K562 (cell line): Measurements from ENCODE around the gene ELMOD2. TPM values are rescaled to one million over a fixed set of nuclear protein-coding genes. Genes with fewer than 3 reads are reported as not detected.

Experiments
- ATAC-seq: fragments of 200-7000 bp; cut with Tn5 transposase; 3 replicates; pipeline ENCODE4 v1.9.1; 2020; ENCODE audit warnings: moderate library complexity
- BruUV-seq: library from RNA; stranded (reverse); fragments of 400-500 nt; replicated peaks from 2 replicates; lab custom pipeline; 2021; lab: Mats Ljungman, UMichigan
- CTCF ChIA-PET: fragments of 300-600 bp; formaldehyde crosslinking; extraction: SDS; loops from one replicate; lab custom pipeline; 2021; ENCODE audit warnings: low intra/inter-chr PET ratio; lab: Yijun Ruan, JAX
- POLR2A ChIA-PET: fragments of 300-600, 350-650 bp; sonication (Branson Sonifier 250); formaldehyde crosslinking; extraction: SDS; loops from one replicate; lab custom pipeline; 2021; ENCODE audit warnings: antibody characterized with exemption, inconsistent platforms; lab: Yijun Ruan, JAX
- DNase-seq, 4 experiments: peaks; one replicate each; pipeline versions ENCODE4 v3.0.0 to v3.0.0-alpha.2; 2011 to 2018; ENCODE audit warnings: low spot score in 3 of 4, mixed read lengths in 3 of 4; ENCODE audit errors: extremely low read depth in 1 of 4
- FAIRE-seq: peaks from 2 replicates; lab custom pipeline; 2011; peaks lifted over from hg19 to GRCh38; lab: Jason Lieb, UNC
- H2AFZ ChIP-seq: 2 replicates; pipeline ENCODE4 v1.6.0; 2011; ENCODE audit warnings: low read depth, low read length, control low read depth, inconsistent platforms
- H3K27ac ChIP-seq: fragments of 200-600 bp; 3 replicates; pipeline ENCODE4 v1.8.0; 2011; ENCODE audit warnings: low read depth, mild to moderate bottlenecking, control low read depth, inconsistent platforms, low read length, moderate library complexity, mixed read lengths; ENCODE audit errors: extremely low read depth
- H3K27me3 ChIP-seq, 2 experiments: fragments of 300-600 bp in 1 of 2; 2 replicates in 1 of 2; 3 replicates in 1 of 2; pipeline versions ENCODE4 v1.6.0 to v1.8.0; 2011; ENCODE audit warnings: inconsistent platforms in 2 of 2, low read length in 2 of 2, mild to moderate bottlenecking in 1 of 2, mixed read lengths in 1 of 2, moderate library complexity in 1 of 2; ENCODE audit not compliant: control insufficient read depth in 2 of 2, insufficient read depth in 2 of 2
- H3K36me3 ChIP-seq: fragments of 300-600 bp; 3 replicates; pipeline ENCODE4 v1.8.0; 2011; ENCODE audit warnings: mild to moderate bottlenecking, low read length, inconsistent platforms; ENCODE audit not compliant: control insufficient read depth, insufficient read depth
- H3K4me1 ChIP-seq, 2 experiments: fragments of 200-600 bp in 1 of 2; replicated peaks in 1 of 2; 2 replicates in 1 of 2; 3 replicates in 1 of 2; pipeline versions ENCODE4 v1.5.1 to v1.8.0; 2011; ENCODE audit warnings: inconsistent platforms in 2 of 2, low read length in 2 of 2, mild to moderate bottlenecking in 1 of 2, mixed read lengths in 1 of 2, moderate library complexity in 1 of 2; ENCODE audit not compliant: control insufficient read depth in 2 of 2, insufficient read depth in 2 of 2
- H3K4me2 ChIP-seq: 2 replicates; pipeline ENCODE4 v1.6.1; 2011; ENCODE audit warnings: low read length, control low read depth, inconsistent platforms, mixed read lengths; ENCODE audit not compliant: insufficient read depth
- H3K4me3 ChIP-seq: fragments of 200-600 bp; sonication (generic), shearing (Covaris generic); 2 replicates; pipeline ENCODE4 v1.5.1; 2016; ENCODE audit warnings: control low read depth, inconsistent platforms
- H3K79me2 ChIP-seq: fragments of 200-600 bp; 3 replicates; pipeline ENCODE4 v1.8.0; 2011; ENCODE audit warnings: low read length, inconsistent platforms; ENCODE audit not compliant: control insufficient read depth, insufficient read depth
- H3K9ac ChIP-seq, 2 experiments: 2 replicates each; pipeline versions ENCODE4 v1.6.0 to v1.6.1; 2011; ENCODE audit warnings: low read depth in 2 of 2, low read length in 2 of 2, control low read depth in 1 of 2, inconsistent platforms in 1 of 2, mild to moderate bottlenecking in 1 of 2, mixed read lengths in 1 of 2; ENCODE audit not compliant: insufficient read depth in 1 of 2
- H3K9me1 ChIP-seq: one replicate; pipeline ENCODE4 v1.6.0; 2011; ENCODE audit warnings: inconsistent platforms, mild to moderate bottlenecking, low read length, moderate library complexity; ENCODE audit not compliant: control insufficient read depth, insufficient read depth
- H3K9me3 ChIP-seq: replicated peaks from 2 replicates; pipeline ENCODE4 v1.5.1; 2011; ENCODE audit warnings: low read depth, low read length, inconsistent platforms; ENCODE audit not compliant: control insufficient read depth, insufficient read depth
- H4K20me1 ChIP-seq: replicated peaks from 2 replicates; pipeline ENCODE4 v1.6.1; 2011; ENCODE audit warnings: low read length, inconsistent platforms, mixed read lengths; ENCODE audit not compliant: control insufficient read depth, insufficient read depth
- MXD1 ChIP-seq: fragments of 250-450 bp; sonication (Bioruptor Pico); IDR thresholded peaks from 2 replicates; pipeline ENCODE4 v1.8.0; 2021; ENCODE audit warnings: borderline replicate concordance, mild to moderate bottlenecking, moderate library complexity; ENCODE audit not compliant: poor library complexity, severe bottlenecking
- POLR2H ChIP-seq: IDR thresholded peaks from 2 replicates; pipeline ENCODE4 v1.6.1; 2016; ENCODE audit warnings: missing genetic modification characterization, low read depth, mild to moderate bottlenecking, control low read depth, missing compliant biosample characterization, moderate library complexity
- RFX1 ChIP-seq: fragments of 450-650 bp; IDR thresholded peaks from 2 replicates; pipeline ENCODE4 v1.6.1; 2016; ENCODE audit warnings: mild to moderate bottlenecking, moderate library complexity
- TFAM ChIP-seq: fragments of 250-450 bp; sonication (Bioruptor Pico); conservative IDR thresholded peaks from 2 replicates; pipeline ENCODE4 v1.5.0; 2021; ENCODE audit warnings: mild to moderate bottlenecking, moderate library complexity
- ZNF143 ChIP-seq: sonication (generic); formaldehyde crosslinking; IDR thresholded peaks from 2 replicates; pipeline ENCODE4 v1.9.0; 2022; ENCODE audit warnings: mild to moderate bottlenecking, missing genetic modification reagents
- ZNF212 ChIP-seq: fragments of 450-650 bp; formaldehyde crosslinking; IDR thresholded peaks from 2 replicates; pipeline ENCODE4 v1.4.0; 2020; ENCODE audit warnings: mild to moderate bottlenecking
- ZNF282 ChIP-seq: sonication (generic); formaldehyde crosslinking; IDR thresholded peaks from 2 replicates; pipeline ENCODE4 v1.8.1; 2023; ENCODE audit warnings: missing genetic modification reagents
- WGBS: fragments of 100-300 bp; shearing (Covaris generic); methylation state at CpG from one replicate; pipeline ENCODE4 v1.1.6; 2016; ENCODE audit warnings: low coverage, mixed read lengths; ENCODE audit not compliant: insufficient coverage; ENCODE audit errors: missing lambda C conversion rate; 5-methylcytosine and 5-hydroxymethylcytosine counted together
- in situ Hi-C: fragments of 300-500 bp; cut with MboI; formaldehyde crosslinking; loops from 4 replicates; pipeline ENCODE4 v1.15.0; 2018; ENCODE audit warnings: inconsistent platforms, mixed read lengths
- intact Hi-C: fragments of 100-400 bp; cut with micrococcal nuclease; formaldehyde crosslinking; loops from 2 replicates; pipeline ENCODE4 v1.14.2; 2022
- polyA plus RNA-seq, 8 experiments: library from polyadenylated mRNA; depleted of rRNA in 4 of 8; stranded (reverse) in 5 of 8; unstranded in 3 of 8; fragments of >200 nt; fragmentation: Nextera tagmentation in 2 of 8; fragmentation: Illumina TruSeq in 1 of 8; extraction: Ambion mirVana in 2 of 8; extraction: Trizol in 1 of 8; gene quantifications; 2 replicates each; pipeline versions ENCODE4 v1.2.1 to v1.2.3, GENCODE V29; 2011 to 2014; ENCODE audit warnings: inconsistent platforms in 1 of 8, missing spikeins in 1 of 8
- total RNA-seq, 7 experiments: library from RNA; depleted of rRNA in 6 of 7; stranded (reverse); fragments of >200 nt in 6 of 7; fragmentation: Illumina TruSeq in 2 of 7; extraction: Trizol in 2 of 7; gene quantifications; 2 replicates each; pipeline versions ENCODE4 v1.2.1 to v1.2.3, GENCODE V29; 2011 to 2021; ENCODE audit warnings: low replicate concordance in 1 of 7

The ELMOD2 gene
- total and polyA plus RNA-seq, 9 of the 15 experiments (the other 6 are each of a cell fraction or from before 2014, with no cell fraction given): 11.0 to 23.3 (median 14.3) TPM

GRCh38 chr4:140557831-140558435, 34.0 kb downstream of the ELMOD2 start:
- FAIRE-seq: no peak
- H3K9me3 ChIP-seq: no peaks in the 10 kb centered on the region
- DNase-seq: no peak
- no peak overlapping the region for H3K27ac ChIP-seq
- no peak for ATAC-seq
- H3K4me3 ChIP-seq: no peak overlapping the region
- H3K4me2 ChIP-seq: no peak overlapping the region
- ChIA-PET CTCF (no interaction called here), POLR2A (no interaction called here)
- no peaks in the 10 kb centered on the region for H3K79me2 ChIP-seq
- in situ Hi-C loops: no loop called here
- no peaks in the 10 kb centered on the region for H3K27me3 ChIP-seq
- no peaks in the 10 kb centered on the region for H3K9me1 ChIP-seq
- TF ChIP-seq ZNF212: no peak
- no peak overlapping the region for H2AFZ ChIP-seq
- no peak overlapping the region for H3K9ac ChIP-seq
- H3K4me1 ChIP-seq: no peaks in the 10 kb centered on the region
- no TSS peak for BruUV-seq
- H3K36me3 ChIP-seq: no peaks in the 10 kb centered on the region
- 10% methylated on average over 4 of the region's 4 CpGs for WGBS
- intact Hi-C loops: no loop called here
- no peaks in the 10 kb centered on the region for H4K20me1 ChIP-seq

GRCh38 chr4:140559696-140560095, 35.7 kb downstream of the ELMOD2 start:
- TF ChIP-seq MXD1 (CRISPR knock-in tag) (no peak), ZNF282 (no peak), RFX1 (no peak), POLR2H (tag) (no peak), ZNF143 (no peak), TFAM (CRISPR knock-in tag) (no peak)
- DNase-seq: no peak
- CTCF ChIA-PET: no interaction called here
- Histone ChIP-seq H3K27me3 (no peaks in the 10 kb centered on the region), H3K9me3 (no peaks in the 10 kb centered on the region), H3K36me3 (no peaks in the 10 kb centered on the region), H3K9me1 (no peaks in the 10 kb centered on the region), H3K4me3 (no peak overlapping the region), H2AFZ (no peak overlapping the region), H3K4me2 (no peak overlapping the region), H3K4me1 (no peaks in the 10 kb centered on the region), H3K79me2 (no peaks in the 10 kb centered on the region), H3K9ac (no peak overlapping the region), H4K20me1 (no peaks in the 10 kb centered on the region), H3K27ac (no peak overlapping the region)
- 0% methylated on average over 6 of the region's 6 CpGs for WGBS
- BruUV-seq: no TSS peak
- POLR2A ChIA-PET: no interaction called here
- no peak for FAIRE-seq
- no peak for ATAC-seq
- in situ Hi-C loops (no loop called here), intact Hi-C loops (no loop called here)
